Spleen (tissue), 7 donors: ENCODE measurements around the gene CSMD2.

ENCODE experiments used
- CTCF ChIP-seq, 11 experiments: fragments of 200-600 bp in 7 of 11; fragments of 450-650 bp in 4 of 11; sonication (generic) in 4 of 11; IDR thresholded peaks in 8 of 11; conservative IDR thresholded peaks in 3 of 11; 1 replicate in 7 of 11; 2 replicates in 4 of 11; pipeline versions ENCODE4 v1.4.0 to v1.8.0; 2016 to 2021; ENCODE audit warnings: antibody characterized with exemption in 11 of 11, inconsistent platforms in 4 of 11, mild to moderate bottlenecking in 1 of 11
- POLR2A ChIP-seq, 3 donors: fragments of 450-650 bp; IDR thresholded peaks; one replicate each; pipeline ENCODE4 v1.5.1; 2017; ENCODE audit warnings: antibody characterized with exemption in 3 of 3, mild to moderate bottlenecking in 1 of 3
- donor health status: DM: no; HTN: no; CAD: no; lungs with moderate emphysema.
- donor health status: DM: no; HTN: no; CAD: no.
- donor health status: DM: no; HTN: no; CAD: no.

GRCh38 chr1:33588726-33589125 lies 576.3 kb downstream of the CSMD2 start:
- TF ChIP-seq CTCF (IDR thresholded peaks at IDR 0.05 in 8 of 11, conservative IDR thresholded peaks at IDR 0.05 in 3 of 11): no peak
- TF ChIP-seq POLR2A (IDR thresholded peaks at IDR 0.05): no peak
